ENCODE results near the gene CRHR1.
A peak's percentile ranks its signal among the peaks of the same experiment; 100 is the strongest.

CRHR1 gene

DNA sequence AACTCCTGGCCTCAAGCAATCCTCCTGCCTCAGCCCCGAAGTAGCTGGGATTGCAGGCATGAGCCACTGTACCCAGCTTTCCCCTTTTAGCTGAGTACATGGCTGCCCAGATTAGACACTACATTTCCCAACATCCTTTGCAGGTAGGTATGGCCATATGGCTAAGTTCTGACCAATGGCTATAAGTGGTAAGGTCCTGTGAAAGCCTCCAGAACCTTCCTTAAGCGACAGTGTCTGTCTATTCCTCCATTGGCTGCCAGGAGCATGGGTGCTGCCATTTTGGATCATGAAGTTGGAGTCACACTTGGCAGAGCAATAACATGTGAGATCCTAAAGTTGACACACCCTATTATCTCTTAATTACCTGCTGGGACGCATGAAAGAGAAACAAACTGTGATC is 24.4 kb upstream of the CRHR1 start:
- no peak for DNase-seq

DNA sequence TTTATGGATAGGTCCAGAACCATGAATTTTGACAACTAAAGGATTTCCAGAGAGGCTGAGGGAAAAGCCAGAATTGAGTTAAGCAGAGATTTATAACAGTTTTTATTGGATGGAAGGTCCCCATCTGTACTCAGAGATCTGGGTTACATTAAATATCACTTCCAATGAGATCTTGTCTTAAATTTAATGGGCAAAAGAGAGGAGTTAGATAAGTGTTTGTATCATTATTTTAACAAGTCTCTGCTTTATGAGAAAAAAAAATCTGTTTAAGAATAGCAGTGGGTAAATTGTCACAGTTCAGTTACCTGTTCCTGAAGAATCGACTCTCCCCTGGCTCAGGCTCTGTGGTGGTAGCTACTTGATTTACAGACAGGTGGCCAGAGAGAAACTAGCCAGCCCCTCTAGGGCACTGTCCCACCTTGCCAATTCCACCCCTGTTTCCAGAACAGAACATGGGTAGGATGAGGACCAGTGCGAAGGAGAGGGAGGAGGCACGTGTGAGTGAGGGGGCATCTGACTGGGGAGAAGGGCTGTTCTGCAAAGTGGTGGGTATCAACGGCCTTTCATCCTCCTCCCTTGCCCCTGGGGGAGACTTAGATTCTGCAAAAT is 22.1 kb upstream of the CRHR1 start:
- DNase-seq, result no peak

DNA sequence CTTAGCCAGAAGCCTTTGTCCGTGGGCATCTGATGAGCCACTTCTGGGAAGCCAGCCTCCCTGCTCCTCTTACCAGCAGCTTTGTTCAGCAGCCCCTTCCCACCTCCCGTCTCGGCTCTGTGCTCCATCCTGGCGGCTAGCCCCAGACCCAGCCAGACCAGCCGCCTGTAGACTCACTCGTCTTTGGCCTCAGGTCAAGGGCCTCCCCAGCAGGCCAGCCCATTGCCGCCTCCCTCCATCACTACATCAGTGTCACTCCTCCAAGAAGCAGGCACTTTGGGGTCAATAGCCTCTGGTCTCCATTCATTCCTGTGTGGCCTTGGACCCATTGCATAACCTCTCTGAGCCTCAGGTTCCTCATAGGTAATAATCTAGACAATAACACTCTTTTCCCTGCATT is 20.9 kb upstream of the CRHR1 start:
- no peak for DNase-seq

DNA sequence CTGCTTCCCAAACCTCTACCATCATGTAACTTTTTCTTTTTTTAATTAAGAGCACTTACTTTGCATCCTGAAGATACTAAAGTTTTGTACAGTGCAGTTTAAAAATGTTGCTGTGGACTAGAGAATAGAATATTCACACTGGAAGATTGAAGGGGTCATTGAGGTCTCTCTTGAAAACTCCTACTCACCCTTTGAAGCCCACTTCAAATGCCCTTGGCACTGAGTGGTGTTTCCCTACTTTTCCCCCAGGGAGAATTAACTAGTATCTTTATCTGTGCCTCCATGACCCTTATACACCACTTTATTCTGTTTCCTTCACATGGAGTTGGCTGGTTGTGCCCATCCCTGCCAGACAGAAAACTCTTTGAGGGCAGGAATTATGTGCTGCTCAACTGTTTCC is 19.6 kb upstream of the CRHR1 start:
- DNase-seq, result no peak

DNA sequence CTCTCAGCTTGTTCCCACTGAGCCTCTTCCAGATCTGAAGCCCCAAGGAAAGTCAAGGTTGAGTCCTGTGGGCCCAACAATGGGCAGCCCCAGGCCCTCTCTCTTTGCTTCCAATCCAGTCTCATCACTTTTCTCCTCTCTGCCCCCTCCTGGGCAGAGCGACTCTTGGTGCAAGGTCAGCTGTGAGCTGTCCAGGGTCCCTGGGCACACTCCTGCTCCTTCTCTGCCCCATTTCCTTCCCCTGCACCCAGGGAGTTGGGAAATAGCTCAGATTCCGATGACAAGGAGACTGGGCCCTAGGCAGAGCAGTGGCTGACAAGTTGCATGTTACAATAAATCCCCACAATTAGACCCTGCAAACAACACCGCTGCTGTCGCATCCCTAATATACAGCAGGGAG is 16.1 kb upstream of the CRHR1 start:
- no peak for DNase-seq

DNA sequence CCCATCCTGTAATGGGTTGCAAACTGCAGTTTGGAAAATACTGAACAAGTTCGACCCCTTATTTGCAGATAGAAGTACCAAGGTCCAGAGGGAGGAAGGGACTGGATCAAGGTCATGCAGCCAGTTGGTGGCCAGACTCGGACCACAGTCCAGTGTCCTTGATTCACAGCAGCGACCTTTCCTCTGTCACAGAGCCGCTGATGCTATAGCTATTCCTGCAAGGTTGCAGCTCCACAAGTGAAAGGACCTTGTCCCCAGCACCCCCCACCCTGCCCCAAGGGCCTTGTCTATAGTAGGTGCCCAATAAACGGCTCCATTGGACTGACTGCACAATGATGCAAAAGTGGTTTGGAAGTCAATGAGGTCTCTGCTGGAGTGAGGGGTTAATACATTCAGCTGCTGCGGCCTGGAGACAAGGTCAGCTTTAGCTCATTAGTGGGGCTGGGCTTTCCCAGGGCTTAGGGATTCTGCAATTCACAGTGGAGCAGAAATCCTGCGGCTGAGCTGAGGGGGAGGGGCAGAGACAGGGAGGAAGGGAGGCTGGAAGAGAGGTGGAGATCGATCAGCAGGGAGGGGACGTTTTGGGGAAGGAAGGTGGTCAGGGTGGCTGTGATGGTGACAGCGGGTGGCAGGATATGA is 13.4 kb upstream of the CRHR1 start:
- DNase-seq, result no peak

DNA sequence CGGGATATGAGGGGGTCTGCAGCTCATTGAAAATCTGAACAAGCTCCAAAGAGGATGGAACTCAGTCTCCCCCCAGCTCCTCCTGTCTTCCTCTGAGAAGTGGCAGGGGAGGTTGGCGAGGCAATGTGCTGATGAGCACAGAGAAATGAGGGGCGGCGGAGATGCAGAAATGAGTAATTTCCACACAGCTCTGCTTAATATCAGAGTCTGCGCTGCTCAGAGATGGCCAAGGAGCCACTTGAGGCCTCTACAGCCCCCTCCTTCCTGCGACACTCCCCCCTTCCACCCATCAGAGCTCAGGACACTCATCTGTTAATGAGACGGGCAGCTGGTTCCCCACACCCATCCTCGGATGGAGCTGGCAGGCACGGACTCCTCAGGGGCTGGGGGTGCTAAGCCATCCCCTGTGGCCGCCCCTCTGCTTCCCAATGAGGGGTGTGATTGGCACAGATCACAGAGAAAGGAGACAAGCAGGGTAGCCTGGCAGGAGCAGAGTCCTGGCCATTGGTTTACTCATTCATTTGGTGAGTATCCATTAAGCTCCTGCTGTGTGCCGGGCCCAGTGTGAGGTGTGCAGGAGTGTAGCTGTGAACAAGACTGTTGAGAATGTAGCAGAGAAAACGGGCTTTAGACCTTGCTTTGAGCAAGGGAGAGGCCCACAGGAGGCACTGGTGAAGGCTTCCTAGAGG is 12.7 kb upstream of the CRHR1 start:
- no peak for DNase-seq

DNA sequence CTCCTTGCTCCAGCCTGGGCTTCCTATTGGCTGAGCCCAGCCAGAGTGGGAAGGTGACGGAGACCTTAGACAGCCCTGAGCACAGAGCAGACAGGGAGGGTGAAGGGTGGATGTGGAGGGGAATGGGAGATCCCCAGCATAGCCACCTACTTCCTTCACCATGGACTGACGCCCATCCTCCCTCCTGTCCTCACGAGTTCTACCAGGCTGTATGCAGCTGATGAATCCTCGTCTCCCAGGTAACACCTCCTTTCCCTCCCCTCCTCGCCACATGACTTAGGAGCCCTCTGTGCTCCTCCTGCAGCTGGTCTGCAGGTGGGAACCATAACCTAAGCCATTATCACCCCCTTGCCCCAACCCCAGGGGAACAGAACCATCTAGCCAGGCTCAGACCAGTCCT is 9.0 kb upstream of the CRHR1 start:
- DNase-seq, result peak; percentile 79

DNA sequence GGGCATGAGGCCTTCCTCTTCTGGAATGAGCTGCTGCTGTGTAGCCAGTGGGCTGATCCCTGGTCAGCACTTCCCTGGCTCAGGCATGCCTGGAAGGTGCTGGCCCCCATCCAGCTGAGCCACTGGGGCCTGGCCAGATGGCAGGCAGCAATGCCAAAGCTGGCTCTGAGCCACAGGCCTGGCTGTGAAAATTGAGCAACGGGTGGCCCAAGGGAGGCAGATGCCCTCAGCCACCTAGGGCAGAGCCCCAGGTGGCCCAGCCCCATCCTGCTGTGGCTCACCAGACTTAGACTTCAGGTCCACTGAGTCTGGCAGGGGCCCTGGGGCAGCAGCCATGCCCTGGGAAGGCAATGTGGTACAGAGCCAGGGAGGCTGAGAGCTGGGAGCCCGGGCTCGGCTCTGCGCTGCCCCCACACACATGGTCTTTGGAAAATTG is 8.5 kb upstream of the CRHR1 start:
- DNase-seq, result peak; percentile 79

DNA sequence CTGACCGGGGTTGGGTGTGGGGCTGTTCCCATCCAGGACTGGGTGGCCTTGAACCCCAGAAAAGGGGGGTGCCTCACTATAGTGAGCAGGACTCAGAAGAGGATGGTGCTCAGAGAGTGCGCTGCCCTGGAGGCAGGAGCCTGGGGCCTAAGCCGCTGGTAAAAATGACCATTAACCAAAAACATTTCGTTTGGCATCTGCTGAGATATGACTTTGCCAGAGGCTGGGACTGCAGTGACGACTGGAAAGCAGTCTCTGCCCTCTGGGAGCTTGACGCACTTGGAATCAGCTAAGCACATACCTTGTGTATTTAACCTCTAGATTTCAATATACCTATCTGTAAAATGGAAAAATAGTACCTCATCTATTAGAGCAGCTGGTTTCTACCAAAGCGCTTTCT is 7.2 kb upstream of the CRHR1 start:
- DNase-seq, result no peak

DNA sequence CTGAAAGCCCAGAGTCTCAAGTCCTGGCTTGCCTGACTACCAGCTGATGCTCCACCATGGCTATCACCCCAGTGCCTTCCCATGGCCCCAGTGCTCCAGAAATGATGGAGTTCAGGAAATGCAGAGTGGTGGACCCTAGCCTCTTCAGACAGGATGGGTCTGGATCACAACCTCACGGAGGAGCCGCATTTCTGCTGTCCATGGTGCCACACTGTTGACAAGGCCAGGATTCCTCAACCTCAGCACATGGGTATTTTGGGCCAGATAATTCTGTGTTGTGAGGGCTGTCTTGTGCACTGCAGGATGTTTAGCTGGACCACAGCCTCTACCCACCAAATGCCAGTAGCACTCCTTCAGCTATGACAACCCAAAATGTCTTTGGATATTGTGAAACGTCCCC is 6.7 kb upstream of the CRHR1 start:
- DNase-seq, result no peak

DNA sequence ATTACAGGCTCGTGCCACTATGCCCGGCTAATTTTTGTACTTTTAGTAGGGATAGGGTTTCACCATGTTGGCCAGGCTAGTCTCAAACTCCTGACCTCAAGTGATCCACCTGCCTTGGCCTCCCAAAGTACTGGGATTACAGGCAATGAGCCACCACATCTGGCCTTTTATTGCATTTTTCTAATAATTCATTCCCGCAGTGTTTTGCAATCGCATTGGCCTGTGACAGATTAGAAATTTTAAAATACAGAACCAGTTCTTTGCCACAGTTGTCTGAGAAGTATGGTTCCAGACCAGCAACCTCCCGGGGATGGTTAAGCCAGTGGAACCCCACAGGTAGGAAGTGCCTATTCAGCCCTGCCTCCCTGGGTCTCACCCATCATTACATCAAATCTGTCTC is 3.2 kb upstream of the CRHR1 start:
- DNase-seq, result no peak

DNA sequence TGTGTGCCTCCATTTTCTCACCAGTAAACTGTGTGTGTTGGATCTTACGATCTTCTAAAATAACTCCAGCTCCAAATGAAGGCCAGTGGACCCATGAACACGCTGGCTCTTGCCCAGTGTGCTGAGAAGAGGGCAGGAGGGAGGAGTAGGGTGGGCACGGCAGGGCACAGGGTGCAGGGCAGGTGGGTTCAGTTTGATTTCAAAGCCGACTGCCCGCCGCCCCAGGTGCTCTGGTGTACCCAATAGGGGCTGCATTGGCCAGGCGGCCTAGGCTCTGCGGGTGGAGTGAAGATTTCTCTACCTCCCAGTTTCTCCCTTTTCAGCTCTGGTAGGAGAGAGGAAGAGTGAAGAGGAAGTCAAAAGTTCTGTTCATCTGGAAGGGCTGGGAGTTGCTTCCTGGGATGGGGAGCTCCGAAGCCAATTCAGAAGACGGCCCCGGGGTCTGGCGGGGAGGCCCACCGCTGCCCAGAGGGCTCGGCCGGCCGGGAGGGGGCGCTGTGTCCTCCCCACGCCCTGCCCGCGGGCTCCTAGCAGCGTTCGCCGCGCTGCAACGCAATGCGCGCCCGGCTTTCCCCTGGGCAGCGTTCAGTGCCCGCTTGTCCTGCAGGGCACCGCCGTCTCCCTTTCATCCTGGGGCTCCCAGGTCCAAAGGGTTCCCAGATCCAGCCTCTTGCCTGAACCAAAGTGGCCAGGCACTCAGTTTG is 1.1 kb upstream of the CRHR1 start:
- no peak for DNase-seq

DNA sequence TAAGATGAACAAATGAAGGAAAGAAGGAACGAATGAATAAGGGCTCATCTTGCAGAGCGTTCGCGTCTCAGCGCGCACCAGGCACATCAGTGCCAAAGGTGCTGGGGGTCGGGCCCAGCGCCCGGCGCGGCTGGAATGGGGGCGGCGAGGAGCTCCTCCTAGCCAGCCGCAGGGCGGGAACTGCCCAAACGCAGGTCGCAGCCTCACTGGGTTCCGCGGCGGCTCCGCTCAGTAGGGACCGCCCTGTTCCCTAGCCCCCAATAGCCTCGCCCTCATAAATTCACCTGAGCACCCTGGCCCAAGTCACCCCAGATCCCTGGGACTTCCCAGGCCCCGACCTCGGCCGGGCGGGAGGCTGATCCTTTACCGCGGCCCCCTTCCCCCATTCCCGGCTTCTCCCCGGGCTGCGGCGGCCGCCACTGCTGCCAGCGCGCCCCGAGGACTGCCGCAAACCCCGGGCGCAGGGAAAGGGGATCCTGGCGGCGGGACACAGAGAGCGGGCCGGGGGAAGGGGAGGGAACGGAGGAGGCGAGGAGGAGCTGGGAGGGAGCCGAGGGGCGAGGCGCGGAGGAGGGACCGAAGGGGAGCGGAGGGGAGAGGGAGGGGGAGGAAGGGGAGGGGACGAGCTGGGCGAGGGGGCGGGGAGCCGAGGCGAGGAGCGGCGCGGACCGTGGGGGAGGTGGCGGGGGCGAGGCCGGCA is 377 bp upstream of the CRHR1 start:
- no peak for DNase-seq

DNA sequence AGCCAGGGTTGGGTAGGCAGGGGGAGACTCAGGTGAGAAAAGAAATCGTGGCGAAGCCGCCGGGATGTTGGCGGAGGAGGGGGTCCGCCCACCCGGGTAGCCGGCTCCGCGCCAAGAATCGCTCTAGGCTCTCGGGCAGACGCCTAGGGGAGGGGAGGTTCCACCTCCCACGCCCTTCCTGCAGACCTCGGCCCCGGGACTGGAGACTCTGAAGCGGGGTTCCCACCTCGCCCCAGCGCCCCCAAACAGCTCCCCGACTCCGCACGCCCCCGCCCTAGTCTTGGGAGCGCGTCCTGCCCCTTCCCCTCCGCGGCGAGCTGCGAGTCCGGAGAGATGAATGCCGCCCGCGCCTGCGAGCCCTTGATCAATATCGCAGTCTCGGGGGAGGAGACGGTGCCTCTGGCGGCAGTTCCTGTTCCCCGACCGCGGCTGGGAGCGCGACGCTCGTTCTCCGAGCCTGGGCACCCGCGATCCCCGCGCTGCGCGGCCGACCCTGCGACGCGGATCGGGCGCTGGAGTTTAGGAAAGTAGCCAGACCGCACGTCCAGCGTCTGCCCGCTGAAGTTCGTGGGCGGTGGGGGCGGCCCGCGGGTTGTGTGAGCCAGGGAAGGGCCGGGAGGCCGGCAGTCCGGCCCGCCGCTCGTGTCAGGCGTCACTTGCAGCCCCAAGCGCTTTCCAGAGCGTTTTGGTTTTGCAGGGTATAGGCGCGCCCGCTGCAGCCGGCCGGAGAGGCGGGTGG is 790 bp downstream of the CRHR1 start:
- peak; percentile 12 for DNase-seq

DNA sequence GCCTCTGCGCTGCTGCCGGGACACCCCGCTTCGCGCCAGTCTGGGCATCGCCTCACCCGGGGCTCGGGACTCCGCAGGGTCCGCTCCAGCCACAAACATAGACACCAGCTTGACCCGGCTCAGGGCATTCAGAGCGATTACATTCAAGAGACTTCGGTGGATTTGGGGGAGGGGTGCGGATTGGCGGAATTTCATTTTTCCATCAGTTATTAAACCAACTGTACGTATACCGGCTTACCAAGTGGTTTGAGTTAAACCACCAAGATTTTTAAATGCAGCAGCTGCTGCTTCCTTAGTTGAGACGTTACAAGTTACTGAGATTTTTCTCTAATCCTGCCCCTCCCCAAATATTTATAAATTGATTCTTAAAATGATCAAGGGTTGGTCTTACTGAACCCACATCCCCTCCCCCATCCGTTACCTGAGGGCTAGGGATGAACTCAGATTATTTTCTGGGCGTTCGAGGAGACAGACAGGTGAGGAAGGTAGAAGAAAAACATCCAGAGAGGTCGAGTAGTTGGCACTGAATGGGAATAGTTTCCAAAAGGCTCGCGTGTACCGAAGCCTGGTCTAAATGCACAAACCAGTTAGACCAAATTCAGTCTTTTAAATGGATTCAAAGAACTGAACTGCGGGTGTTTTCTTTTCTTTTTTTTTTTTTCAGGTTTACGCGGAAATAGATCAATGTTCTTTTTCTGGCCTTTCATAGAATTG is 1.5 kb downstream of the CRHR1 start:
- no peak for DNase-seq

DNA sequence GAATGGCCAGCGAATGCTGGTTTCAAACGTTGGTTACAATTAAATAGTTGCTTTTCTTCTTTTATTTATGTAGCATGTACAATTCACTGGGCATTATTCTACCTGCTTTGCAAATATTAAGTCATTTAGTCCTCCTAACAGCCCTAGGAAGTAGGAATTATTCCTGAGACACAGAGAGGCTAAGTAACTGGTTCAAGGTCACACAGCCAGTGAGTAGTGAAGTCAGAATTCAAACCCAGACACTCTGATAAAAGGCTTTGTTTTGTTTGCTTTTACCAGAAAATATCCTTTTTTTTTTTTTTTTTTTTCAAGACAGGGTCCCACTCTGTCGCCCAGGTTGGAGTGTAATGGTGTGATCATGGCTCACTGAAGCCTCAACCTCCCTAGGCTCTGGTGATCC is 2.2 kb downstream of the CRHR1 start:
- no peak for DNase-seq

DNA sequence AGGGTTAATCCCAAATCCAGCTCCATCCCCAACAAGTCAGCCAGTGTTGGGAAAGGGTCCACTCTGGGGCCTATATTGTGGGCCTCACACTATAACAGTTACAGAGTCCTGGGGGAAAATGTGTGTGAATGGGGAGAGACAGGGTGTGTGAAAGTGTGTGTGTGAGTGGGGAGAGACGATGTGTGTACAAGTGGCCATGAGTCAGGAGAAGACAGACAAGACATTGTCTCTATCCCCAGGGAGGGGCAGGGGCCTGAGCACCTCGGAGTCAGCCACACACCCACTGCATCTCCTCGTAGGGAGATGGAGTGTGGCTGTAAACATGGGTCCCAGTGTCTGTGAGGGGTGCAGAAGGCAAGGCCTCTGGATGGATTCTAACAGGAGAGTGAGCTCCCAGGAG is 2.9 kb downstream of the CRHR1 start:
- DNase-seq, result no peak

DNA sequence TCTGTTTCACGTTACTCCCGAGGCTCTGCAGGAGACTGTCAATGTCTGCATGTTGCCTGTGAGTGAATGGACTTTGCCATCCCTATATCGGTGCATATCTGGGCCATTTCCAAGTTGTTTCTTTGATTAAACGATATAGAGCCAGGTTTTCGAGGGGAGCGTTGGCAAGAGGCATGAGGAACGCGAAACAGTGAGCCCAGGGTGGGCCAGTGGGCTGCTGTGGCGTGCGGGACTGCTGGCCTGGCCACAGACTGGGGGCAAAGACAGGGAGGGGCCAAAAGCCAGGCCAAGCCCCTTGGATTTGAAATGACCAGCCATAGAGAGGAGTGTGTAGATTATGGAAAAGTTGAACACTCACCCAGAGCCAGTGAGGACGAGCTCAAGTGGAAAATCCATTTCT is 3.5 kb downstream of the CRHR1 start:
- no peak for DNase-seq

DNA sequence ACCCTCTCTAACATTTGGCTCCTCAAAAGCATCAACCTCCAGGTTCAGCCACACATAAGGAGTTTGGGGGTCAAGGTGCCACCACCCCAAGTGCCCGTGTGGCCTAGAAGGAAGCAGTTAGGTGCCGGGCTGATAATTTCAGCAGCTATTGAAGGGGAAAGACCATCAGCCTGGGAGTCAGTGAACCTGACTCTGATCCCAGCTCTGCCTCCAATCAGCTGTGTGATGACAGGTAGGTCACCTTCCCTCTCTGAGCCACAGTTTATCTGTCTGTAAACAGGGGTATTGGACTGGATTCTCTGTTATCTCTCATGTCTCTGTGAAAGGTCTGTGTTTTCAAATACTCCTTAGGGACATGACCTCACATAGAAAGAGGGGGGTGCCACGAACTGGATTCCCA is 3.9 kb downstream of the CRHR1 start:
- DNase-seq, result no peak

DNA sequence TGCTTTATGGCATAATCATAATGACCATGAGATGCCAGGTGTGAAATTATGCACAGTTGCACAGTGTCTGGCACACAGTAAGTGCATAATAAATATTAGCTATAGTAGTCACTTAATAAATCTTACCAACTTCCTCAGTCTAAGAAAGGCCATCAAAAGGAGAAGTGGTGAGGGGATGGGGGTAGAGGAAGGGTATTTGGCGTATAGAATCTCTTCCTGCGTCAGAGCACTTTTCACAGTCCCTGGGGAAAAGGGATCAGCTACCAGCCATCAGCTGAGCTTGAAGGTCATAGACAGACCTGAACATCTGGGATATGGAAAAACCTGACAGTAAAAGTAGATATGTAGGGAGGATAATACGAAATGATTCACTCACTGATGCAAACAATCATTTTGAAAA is 5.8 kb downstream of the CRHR1 start:
- DNase-seq, result peak; percentile 8

Measured in SHP77 treated with DMSO at 0.1 percent for 48 hours (cell line).